Activated T-helper 2 cell treated with anti-CD3 and anti-CD28 coated beads, Interferon-gamma antibody, Interleukin-2, Interleukin-4, amounts not matched to agents 10 μg/mL and 5 μg/mL and 100 μg/mL, durations not matched to agents 14 hours and 24 hours and 36 hours (primary cell): ENCODE measurements around the gene WNT6. TPM values are rescaled to one million over a fixed set of nuclear protein-coding genes. Genes with fewer than 3 reads are reported as not detected.

Source experiments
- DNase-seq: peaks from one replicate; pipeline ENCODE4 v3.0.0; 2021; ENCODE audit warnings: low spot score
- H3K27ac Mint-ChIP-seq: one replicate; pipeline ENCODE4 v1.8.0; 2021; ENCODE audit warnings: mixed read lengths
- H3K27me3 Mint-ChIP-seq: one replicate; pipeline ENCODE4 v1.8.0; 2021; ENCODE audit warnings: low read depth, mixed read lengths
- H3K36me3 Mint-ChIP-seq: one replicate; pipeline ENCODE4 v1.8.0; 2021; ENCODE audit warnings: low read depth, mixed read lengths
- H3K4me1 Mint-ChIP-seq: one replicate; pipeline ENCODE4 v1.8.0; 2021; ENCODE audit warnings: low read depth, mixed read lengths
- H3K4me3 Mint-ChIP-seq: one replicate; pipeline ENCODE4 v1.8.0; 2021; ENCODE audit warnings: low read depth, mild to moderate bottlenecking, moderate library complexity, mixed read lengths
- H3K9me3 Mint-ChIP-seq: one replicate; pipeline ENCODE4 v1.8.0; 2021; ENCODE audit warnings: mixed read lengths
- intact Hi-C: fragments of 100-400 bp; cut with micrococcal nuclease; formaldehyde crosslinking; loops from one replicate; pipeline ENCODE4 v1.15.1; 2023
- total RNA-seq: library from RNA; stranded (reverse); gene quantifications from 2 replicates; pipeline ENCODE4 v1.2.3, GENCODE V29; 2022

Gene WNT6
- total RNA-seq, 1 donor from 2014 or later: not detected

- H3K27ac Mint-ChIP-seq: no peak overlapping the region
- intact Hi-C loops: no loop called here
- peaks cover 72% of the 10 kb centered on the region for H3K27me3 Mint-ChIP-seq
- H3K4me1 Mint-ChIP-seq: peaks cover 11% of the 10 kb centered on the region
- no peaks in the 10 kb centered on the region for H3K9me3 Mint-ChIP-seq
- DNase-seq: no peak
- H3K36me3 Mint-ChIP-seq: no peaks in the 10 kb centered on the region
- no peak overlapping the region for H3K4me3 Mint-ChIP-seq
Measured at GRCh38 chr2:218855305-218856166, 4.1 kb upstream of the WNT6 start.

- peaks cover 74% of the 10 kb centered on the region for H3K27me3 Mint-ChIP-seq
- intact Hi-C loops: no loop called here
- no peaks in the 10 kb centered on the region for H3K36me3 Mint-ChIP-seq
- peaks cover 14% of the 10 kb centered on the region for H3K4me1 Mint-ChIP-seq
- DNase-seq: no peak
- no peak overlapping the region for H3K27ac Mint-ChIP-seq
- no peak overlapping the region for H3K4me3 Mint-ChIP-seq
- no peaks in the 10 kb centered on the region for H3K9me3 Mint-ChIP-seq
Measured at GRCh38 chr2:218856167-218856895, 3.3 kb upstream of the WNT6 start.

DNA sequence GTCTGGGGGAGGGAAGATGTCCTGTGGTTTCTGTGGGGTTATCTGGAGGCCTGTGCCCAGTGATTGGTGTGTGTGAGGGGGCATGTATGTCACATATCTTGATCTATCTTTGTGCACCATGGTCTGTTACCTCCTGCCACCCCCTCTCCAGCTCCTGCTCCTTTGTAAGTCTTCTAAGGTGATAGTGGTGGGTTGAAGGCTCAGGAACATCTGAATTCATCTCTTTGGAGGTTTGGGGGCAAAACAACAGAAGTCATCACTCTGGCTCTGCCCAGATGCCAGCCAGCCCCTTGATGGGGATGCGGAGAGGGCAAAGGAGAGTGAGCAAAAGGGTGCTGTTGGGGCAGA lies 2.7 kb upstream of the WNT6 start:
- no peak overlapping the region for H3K27ac Mint-ChIP-seq
- DNase-seq: no peak
- no peaks in the 10 kb centered on the region for H3K36me3 Mint-ChIP-seq
- H3K4me3 Mint-ChIP-seq: no peak overlapping the region
- intact Hi-C loops: no loop called here
- peaks cover 80% of the 10 kb centered on the region for H3K27me3 Mint-ChIP-seq
- H3K9me3 Mint-ChIP-seq: no peaks in the 10 kb centered on the region
- peaks cover 14% of the 10 kb centered on the region for H3K4me1 Mint-ChIP-seq

- H3K9me3 Mint-ChIP-seq: no peaks in the 10 kb centered on the region
- no peak overlapping the region for H3K4me3 Mint-ChIP-seq
- H3K27ac Mint-ChIP-seq: no peak overlapping the region
- DNase-seq: no peak
- peaks cover 81% of the 10 kb centered on the region for H3K27me3 Mint-ChIP-seq
- no peaks in the 10 kb centered on the region for H3K36me3 Mint-ChIP-seq
- intact Hi-C loops: no loop called here
- peaks cover 14% of the 10 kb centered on the region for H3K4me1 Mint-ChIP-seq
Measured at GRCh38 chr2:218857371-218858137, 2.1 kb upstream of the WNT6 start.

DNA sequence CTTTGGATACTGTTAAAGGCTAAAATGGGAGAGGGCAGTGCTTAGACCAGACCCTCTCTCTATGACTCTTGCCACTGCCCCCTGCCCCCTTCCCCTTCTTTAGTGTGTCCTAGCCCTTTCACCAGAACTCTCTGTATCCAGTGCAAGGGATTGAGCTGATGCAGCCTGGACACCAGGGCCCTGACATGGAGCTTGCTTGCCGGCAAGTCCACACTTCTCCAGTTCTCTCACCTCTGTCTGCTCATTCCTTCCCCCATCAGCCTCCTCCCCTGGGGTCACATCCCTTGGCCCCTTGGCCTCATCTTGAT lies 1.5 kb upstream of the WNT6 start:
- peaks cover 14% of the 10 kb centered on the region for H3K4me1 Mint-ChIP-seq
- H3K4me3 Mint-ChIP-seq: no peak overlapping the region
- peaks cover 82% of the 10 kb centered on the region for H3K27me3 Mint-ChIP-seq
- DNase-seq: no peak
- no peak overlapping the region for H3K27ac Mint-ChIP-seq
- H3K36me3 Mint-ChIP-seq: no peaks in the 10 kb centered on the region
- intact Hi-C loops: no loop called here
- no peaks in the 10 kb centered on the region for H3K9me3 Mint-ChIP-seq

GRCh38 chr2:218858671-218859555 lies 692 bp upstream of the WNT6 start:
- H3K4me1 Mint-ChIP-seq: peaks cover 14% of the 10 kb centered on the region
- H3K4me3 Mint-ChIP-seq: peak overlapping the region; percentile 32
- no peaks in the 10 kb centered on the region for H3K9me3 Mint-ChIP-seq
- intact Hi-C loops: no loop called here
- DNase-seq: no peak
- no peak overlapping the region for H3K27ac Mint-ChIP-seq
- no peaks in the 10 kb centered on the region for H3K36me3 Mint-ChIP-seq
- peaks cover 81% of the 10 kb centered on the region for H3K27me3 Mint-ChIP-seq

GRCh38 chr2:218859988-218860831 lies 605 bp downstream of the WNT6 start:
- no peak for DNase-seq
- H3K4me3 Mint-ChIP-seq: peak overlapping the region; percentile 11
- intact Hi-C loops: no loop called here

GRCh38 chr2:218860950-218861381 lies 1.4 kb downstream of the WNT6 start:
- H3K27ac Mint-ChIP-seq: no peak overlapping the region
- no peaks in the 10 kb centered on the region for H3K9me3 Mint-ChIP-seq
- intact Hi-C loops: no loop called here
- DNase-seq: no peak
- no peak overlapping the region for H3K4me3 Mint-ChIP-seq
- H3K4me1 Mint-ChIP-seq: peaks cover 13% of the 10 kb centered on the region
- no peaks in the 10 kb centered on the region for H3K36me3 Mint-ChIP-seq
- peaks cover 70% of the 10 kb centered on the region for H3K27me3 Mint-ChIP-seq

More at GRCh38 chr2:218859988-218860831, 605 bp downstream of the WNT6 start:
- no peaks in the 10 kb centered on the region for H3K9me3 Mint-ChIP-seq
- no peak overlapping the region for H3K27ac Mint-ChIP-seq
- no peaks in the 10 kb centered on the region for H3K36me3 Mint-ChIP-seq
- H3K27me3 Mint-ChIP-seq: peaks cover 74% of the 10 kb centered on the region
- H3K4me1 Mint-ChIP-seq: peaks cover 14% of the 10 kb centered on the region

DNA sequence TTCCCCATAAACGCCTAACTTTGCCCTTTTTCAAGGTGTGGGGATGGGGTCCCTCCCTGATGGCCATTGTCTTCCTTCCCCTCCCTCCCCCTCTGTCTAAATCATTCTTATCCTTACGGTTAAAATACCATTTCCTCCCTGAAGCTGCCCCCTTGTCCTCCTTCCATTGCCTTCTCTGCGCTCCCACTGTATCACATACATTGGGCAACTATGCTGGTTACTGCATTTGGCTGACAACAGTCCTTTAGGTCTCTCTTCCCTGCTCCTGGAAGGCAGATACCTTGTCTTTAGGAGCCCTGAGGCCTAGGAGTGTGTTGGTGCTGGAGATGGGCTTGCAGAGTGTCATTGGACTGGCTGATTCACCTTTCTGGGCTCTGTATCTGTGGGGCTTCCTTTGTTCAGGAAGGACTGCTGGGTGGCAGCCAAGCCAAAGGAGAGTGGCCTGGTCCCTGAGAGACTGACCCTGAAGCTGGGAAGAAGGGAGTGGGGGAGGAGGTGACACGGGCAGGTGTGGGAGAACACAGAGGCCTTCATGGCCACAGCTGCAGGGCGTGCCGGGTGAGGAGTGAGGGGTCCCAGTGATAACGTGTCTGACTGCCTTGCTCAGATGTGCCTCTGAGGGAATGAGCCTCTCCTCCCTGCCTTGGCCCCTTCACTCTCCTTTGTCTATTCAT lies 2.2 kb downstream of the WNT6 start:
- Mint-ChIP-seq H3K4me1 (peaks cover 8% of the 10 kb centered on the region), H3K9me3 (no peaks in the 10 kb centered on the region), H3K27me3 (peaks cover 66% of the 10 kb centered on the region), H3K4me3 (no peak overlapping the region), H3K27ac (no peak overlapping the region), H3K36me3 (no peaks in the 10 kb centered on the region)
- DNase-seq: no peak
- intact Hi-C loops: no loop called here

DNA sequence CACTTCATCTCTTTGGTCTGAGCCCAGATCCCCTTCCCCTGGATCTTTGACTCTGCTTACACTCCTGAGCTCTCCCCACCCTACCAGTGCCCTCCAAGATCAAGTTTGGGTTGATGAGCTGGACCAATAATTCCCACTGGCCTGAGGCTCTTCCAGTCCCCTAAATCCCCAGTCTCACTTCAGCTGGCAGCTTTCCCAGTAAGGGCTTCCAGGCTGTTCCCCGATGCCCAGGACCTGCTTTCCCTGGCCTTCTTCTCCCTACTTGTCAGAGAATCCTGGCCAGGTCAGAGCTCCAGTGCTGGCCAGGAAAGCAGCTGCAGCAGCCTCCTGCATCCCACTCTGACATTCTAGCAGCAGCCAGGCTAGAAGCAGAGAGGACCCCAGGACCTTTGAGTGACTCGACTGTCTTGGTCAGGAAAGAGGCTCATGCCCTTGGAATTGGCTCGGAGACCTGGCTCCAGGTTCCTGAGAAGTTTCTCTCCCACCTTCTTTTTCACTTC lies 3.5 kb downstream of the WNT6 start:
- peaks cover 7% of the 10 kb centered on the region for H3K4me1 Mint-ChIP-seq
- H3K9me3 Mint-ChIP-seq: no peaks in the 10 kb centered on the region
- H3K27ac Mint-ChIP-seq: no peak overlapping the region
- H3K27me3 Mint-ChIP-seq: peaks cover 67% of the 10 kb centered on the region
- no peak overlapping the region for H3K4me3 Mint-ChIP-seq
- DNase-seq: no peak
- intact Hi-C loops: no loop called here
- H3K36me3 Mint-ChIP-seq: no peaks in the 10 kb centered on the region

DNA sequence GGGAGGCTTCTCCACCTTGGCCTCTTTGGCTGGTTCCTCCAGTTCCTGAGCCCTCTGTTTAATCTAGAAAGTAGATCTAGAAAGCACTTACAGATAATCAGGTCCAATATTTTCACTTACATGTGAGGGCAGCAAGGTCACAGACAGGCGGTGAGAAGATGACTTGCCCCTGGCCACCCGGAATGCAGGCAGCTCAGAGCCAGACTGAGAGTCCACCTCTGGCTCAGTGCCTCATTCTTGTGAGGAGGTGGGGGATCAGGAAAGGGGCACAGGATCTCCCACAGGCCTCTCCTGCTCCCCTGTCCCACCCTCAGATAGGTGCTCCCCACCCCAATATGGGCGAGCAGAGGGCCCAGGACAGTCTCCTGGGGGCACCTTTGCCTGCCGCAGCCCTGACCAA lies 5.8 kb downstream of the WNT6 start:
- Mint-ChIP-seq H3K27me3 (peaks cover 72% of the 10 kb centered on the region), H3K36me3 (no peaks in the 10 kb centered on the region), H3K27ac (no peak overlapping the region), H3K4me1 (peaks cover 3% of the 10 kb centered on the region), H3K4me3 (no peak overlapping the region), H3K9me3 (no peaks in the 10 kb centered on the region)
- intact Hi-C loops: no loop called here
- DNase-seq: no peak
